A549 (cell line): ENCODE measurements around the gene PDCD4. TPM values are rescaled to one million over a fixed set of nuclear protein-coding genes. Genes with fewer than 3 reads are reported as not detected.

Experiments used
- ATAC-seq, 2 experiments: fragments of 200-7000 bp in 1 of 2; fragments of >200 bp in 1 of 2; cut with Nextera tagmentation in 1 of 2; cut with Tn5 transposase in 1 of 2; 3 replicates each; pipeline versions ENCODE4 v1.8.0 to v1.9.1; 2018 to 2020; ENCODE audit warnings: mild to moderate bottlenecking in 1 of 2, moderate library complexity in 1 of 2
- CTCF ChIA-PET: fragments of 300-600 bp; sonication (Branson Sonifier 250); formaldehyde crosslinking; extraction: SDS; loops from one replicate; lab custom pipeline; 2021; ENCODE audit warnings: antibody characterized with exemption, inconsistent platforms; lab: Yijun Ruan, JAX
- POLR2A ChIA-PET: fragments of 350-600 bp; formaldehyde crosslinking; extraction: SDS; loops from one replicate; lab custom pipeline; 2021; ENCODE audit warnings: antibody characterized with exemption, inconsistent platforms; lab: Yijun Ruan, JAX
- DNase-seq, 2 experiments: peaks; one replicate each; pipeline versions ENCODE4 v3.0.0 to v3.0.0-alpha.2; 2011 to 2016; ENCODE audit warnings: low read depth in 1 of 2, low spot score in 1 of 2
- FAIRE-seq: peaks from 2 replicates; lab custom pipeline; 2011; peaks lifted over from hg19 to GRCh38; lab: Jason Lieb, UNC
- H3K27ac ChIP-seq, 2 experiments: fragments of >200 bp; sonication (Bioruptor Twin); formaldehyde crosslinking; 3 replicates each; pipeline ENCODE4 v1.5.1; 2016 to 2017
- H3K4me1 ChIP-seq: fragments of >200 bp; sonication (Bioruptor Twin); formaldehyde crosslinking; 3 replicates; pipeline ENCODE4 v1.6.1; 2016
- H3K4me2 ChIP-seq: fragments of >200 bp; sonication (Bioruptor Twin); formaldehyde crosslinking; 3 replicates; pipeline ENCODE4 v1.6.1; 2016
- H3K4me3 ChIP-seq: fragments of >200 bp; sonication (Bioruptor Twin); formaldehyde crosslinking; 3 replicates; pipeline ENCODE4 v1.5.1; 2016
- H3K9me3 ChIP-seq: fragments of >200 bp; sonication (Bioruptor Twin); formaldehyde crosslinking; 3 replicates; pipeline ENCODE4 v1.6.1; 2016
- BHLHE40 ChIP-seq: IDR thresholded peaks from 2 replicates; pipeline ENCODE4 v1.6.1; 2012; ENCODE audit warnings: low read depth, low read length, inconsistent platforms
- CBX2 ChIP-seq: fragments of 200-600 bp; sonication (generic); IDR thresholded peaks from 2 replicates; pipeline ENCODE4 v1.6.1; 2016; ENCODE audit warnings: low read depth, mild to moderate bottlenecking, borderline replicate concordance
- CBX8 ChIP-seq: fragments of 200-600 bp; sonication (generic); IDR thresholded peaks from 2 replicates; pipeline ENCODE4 v1.6.1; 2016
- CHD2 ChIP-seq: fragments of 150-350 bp; IDR thresholded peaks from 2 replicates; pipeline ENCODE4 v1.6.1; 2014; ENCODE audit warnings: low read length; ENCODE audit not compliant: partially characterized antibody
- CHD4 ChIP-seq: fragments of 200-600 bp; sonication (generic); IDR thresholded peaks from 2 replicates; pipeline ENCODE4 v1.6.1; 2016; ENCODE audit warnings: antibody characterized with exemption, mild to moderate bottlenecking, borderline replicate concordance
- EHF ChIP-seq: fragments of 250-450 bp; sonication (Bioruptor Pico); IDR thresholded peaks from 2 replicates; pipeline ENCODE4 v1.5.0; 2020; ENCODE audit warnings: mild to moderate bottlenecking
- EHMT2 ChIP-seq: fragments of 200-600 bp; sonication (generic); IDR thresholded peaks from 2 replicates; pipeline ENCODE4 v1.6.1; 2016; ENCODE audit warnings: antibody characterized with exemption, low read depth, mild to moderate bottlenecking, moderate library complexity
- EP300 ChIP-seq, 2 experiments: fragments of >200 bp; sonication (Bioruptor Twin); formaldehyde crosslinking; IDR thresholded peaks; 2 replicates in 1 of 2; 3 replicates in 1 of 2; pipeline ENCODE4 v1.6.1; 2016 to 2017
- FOXS1 ChIP-seq: fragments of 250-450 bp; sonication (Bioruptor Pico); IDR thresholded peaks from 2 replicates; pipeline ENCODE4 v1.5.0; 2020; ENCODE audit warnings: mild to moderate bottlenecking, moderate library complexity
- HDAC2 ChIP-seq: fragments of 200-600 bp; sonication (generic); IDR thresholded peaks from 2 replicates; pipeline ENCODE4 v1.6.1; 2016
- HOXA7 ChIP-seq: fragments of 250-450 bp; sonication (Bioruptor Pico); IDR thresholded peaks from 2 replicates; pipeline ENCODE4 v1.5.0; 2020; ENCODE audit warnings: mild to moderate bottlenecking, moderate library complexity
- HOXB5 ChIP-seq: fragments of 250-450 bp; sonication (Bioruptor Pico); IDR thresholded peaks from 2 replicates; pipeline ENCODE4 v1.5.0; 2020; ENCODE audit warnings: mild to moderate bottlenecking, moderate library complexity
- JUNB ChIP-seq: fragments of >200 bp; sonication (Bioruptor Twin); formaldehyde crosslinking; IDR thresholded peaks from 2 replicates; pipeline ENCODE4 v1.6.1; 2016
- KDM1A ChIP-seq: fragments of 200-600 bp; sonication (generic); IDR thresholded peaks from 2 replicates; pipeline ENCODE4 v1.6.1; 2016; ENCODE audit warnings: low read depth, mild to moderate bottlenecking
- MAFK ChIP-seq: fragments of 450-650 bp; IDR thresholded peaks from 2 replicates; pipeline ENCODE4 v1.6.1; 2014; ENCODE audit not compliant: partially characterized antibody
- RAD21 ChIP-seq, 2 experiments: fragments of >200 bp in 1 of 2; sonication (Bioruptor Twin) in 1 of 2; formaldehyde crosslinking in 1 of 2; IDR thresholded peaks in 1 of 2; conservative IDR thresholded peaks in 1 of 2; 2 replicates in 1 of 2; 3 replicates in 1 of 2; pipeline ENCODE4 v1.6.1; 2012 to 2018; ENCODE audit warnings: inconsistent platforms in 1 of 2
- RARB ChIP-seq: fragments of 250-450 bp; sonication (Bioruptor Pico); IDR thresholded peaks from 2 replicates; pipeline ENCODE4 v1.8.0; 2021; ENCODE audit warnings: mild to moderate bottlenecking, moderate library complexity
- RFX5 ChIP-seq: fragments of 450-650 bp; IDR thresholded peaks from 2 replicates; pipeline ENCODE4 v1.7.1; 2014; ENCODE audit warnings: antibody characterized with exemption, mild to moderate bottlenecking, moderate library complexity
- RNF2 ChIP-seq: fragments of 200-600 bp; sonication (generic); IDR thresholded peaks from 2 replicates; pipeline ENCODE4 v1.6.1; 2016; ENCODE audit warnings: low read depth, mild to moderate bottlenecking, antibody characterized with exemption, moderate library complexity, borderline replicate concordance
- SMC3 ChIP-seq: fragments of >200 bp; sonication (Bioruptor Twin); formaldehyde crosslinking; IDR thresholded peaks from 3 replicates; pipeline ENCODE4 v1.6.1; 2018; ENCODE audit warnings: inconsistent platforms
- SREBF2 ChIP-seq: fragments of 450-650 bp; IDR thresholded peaks from 2 replicates; pipeline ENCODE4 v1.6.1; 2014; ENCODE audit warnings: mild to moderate bottlenecking, moderate library complexity
- TFCP2L1 ChIP-seq: fragments of 250-450 bp; sonication (Bioruptor Pico); IDR thresholded peaks from 2 replicates; pipeline ENCODE4 v1.5.0; 2021; ENCODE audit warnings: mild to moderate bottlenecking
- TP53 ChIP-seq: fragments of 250-450 bp; sonication (Bioruptor Pico); IDR thresholded peaks from 2 replicates; pipeline ENCODE4 v1.5.0; 2021; ENCODE audit warnings: mild to moderate bottlenecking, moderate library complexity
- ZSCAN20 ChIP-seq: fragments of 250-450 bp; sonication (Bioruptor Pico); IDR thresholded peaks from 2 replicates; pipeline ENCODE4 v1.8.0; 2022; ENCODE audit warnings: mild to moderate bottlenecking, moderate library complexity
- WGBS: methylation state at CpG from one replicate; pipeline ENCODE4 v1.1.6; 2017; ENCODE audit errors: missing lambda C conversion rate; 5-methylcytosine and 5-hydroxymethylcytosine counted together
- polyA plus RNA-seq, 4 experiments: library from polyadenylated mRNA; depleted of rRNA in 3 of 4; stranded (reverse); fragments of >200 nt; fragmentation: RNase III in 1 of 4; extraction: RNeasy Plus Mini Kit Qiagen cat#74134 plus additional on column Dnase treatment in 1 of 4; gene quantifications; 2 replicates in 3 of 4; 3 replicates in 1 of 4; pipeline ENCODE4 v1.2.3, GENCODE V29; 2011 to 2017
- TF ChIP-seq, protein P1 (sequence below): IDR thresholded peaks from 2 replicates; pipeline ENCODE4 v1.6.1; 2012
- TF ChIP-seq, protein P2 (sequence below): fragments of >200 bp; sonication (Bioruptor Twin); formaldehyde crosslinking; IDR thresholded peaks from 3 replicates; pipeline ENCODE4 v1.5.1; 2016
- TF ChIP-seq, protein P3 (sequence below): fragments of >200 bp; sonication (Bioruptor Twin); formaldehyde crosslinking; IDR thresholded peaks from 3 replicates; pipeline ENCODE4 v1.6.1; 2016
- TF ChIP-seq, protein P4 (sequence below): IDR thresholded peaks from 2 replicates; pipeline ENCODE4 v1.6.1; 2012; ENCODE audit warnings: low read depth, borderline replicate concordance
- TF ChIP-seq, protein P5 (sequence below): fragments of 200-600 bp; sonication (generic); IDR thresholded peaks from 2 replicates; pipeline ENCODE4 v1.6.1; 2016; ENCODE audit warnings: antibody characterized with exemption, mild to moderate bottlenecking, moderate library complexity

Gene PDCD4
- polyA plus RNA-seq, 2 of the 4 experiments (the other 2 are of a cell fraction) = 42.7 to 71.4 TPM

- Histone ChIP-seq H3K9me3 (no peaks in the 10 kb centered on the region), H3K27ac (no peak overlapping the region), H3K4me3 (no peak overlapping the region), H3K4me1 (0 out of 3 replicates have a peak, but pooled peaks cover 3% of the 10 kb centered on the region), H3K4me2 (no peak overlapping the region)
- ChIA-PET POLR2A (no interaction called here), CTCF (interaction anchor here (0.6 to 3.3 kb wide), 20 partner anchors 9 to 1236 kb away, joined by 3 to 25 read pairs (median 4); partner anchors contain the start of genes BBIP1 and SHOC2)
- WGBS = 94% methylated on average over 3 of the region's 3 CpGs
- FAIRE-seq (no peak), ATAC-seq (no peak), DNase-seq (no peak)
- TF ChIP-seq RFX5 = no peak
- no peak for TF ChIP-seq EP300 (IDR thresholded peaks at IDR 0.05)
- no peak for TF ChIP-seq EHF (CRISPR knock-in tag)
- no peak for TF ChIP-seq CBX2
- TF ChIP-seq HOXB5 = no peak
- no peak for TF ChIP-seq KDM1A
- TF ChIP-seq SREBF2 = no peak
- TF ChIP-seq, protein P1, sequence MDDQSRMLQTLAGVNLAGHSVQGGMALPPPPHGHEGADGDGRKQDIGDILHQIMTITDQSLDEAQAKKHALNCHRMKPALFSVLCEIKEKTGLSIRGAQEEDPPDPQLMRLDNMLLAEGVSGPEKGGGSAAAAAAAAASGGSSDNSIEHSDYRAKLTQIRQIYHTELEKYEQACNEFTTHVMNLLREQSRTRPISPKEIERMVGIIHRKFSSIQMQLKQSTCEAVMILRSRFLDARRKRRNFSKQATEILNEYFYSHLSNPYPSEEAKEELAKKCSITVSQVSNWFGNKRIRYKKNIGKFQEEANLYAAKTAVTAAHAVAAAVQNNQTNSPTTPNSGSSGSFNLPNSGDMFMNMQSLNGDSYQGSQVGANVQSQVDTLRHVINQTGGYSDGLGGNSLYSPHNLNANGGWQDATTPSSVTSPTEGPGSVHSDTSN = no peak
- no peak for TF ChIP-seq CHD2
- no peak for TF ChIP-seq RAD21 (conservative IDR thresholded peaks at IDR 0.05 in 1 of 2, IDR thresholded peaks at IDR 0.05 in 1 of 2)
- TF ChIP-seq EHMT2 = no peak
Measured at GRCh38 chr10:110892602-110893288, 21.0 kb downstream of the PDCD4 start.

GRCh38 chr10:110893559-110894179 lies 21.9 kb downstream of the PDCD4 start:
- H3K4me3 ChIP-seq = no peak overlapping the region
- H3K27ac ChIP-seq = no peak overlapping the region
- H3K4me1 ChIP-seq = peaks cover 7% of the 10 kb centered on the region; the same call in 1 of the 3 replicates
- H3K9me3 ChIP-seq = no peaks in the 10 kb centered on the region
- DNase-seq (peak; percentile 48 to 53), FAIRE-seq (no peak), ATAC-seq (peak; percentile 89 to 92)
- ChIA-PET POLR2A (interaction anchor here (0.7 to 1.7 kb wide), 3 partner anchors 22 to 147 kb away, joined by 3 to 5 read pairs (median 4); partner anchors contain the start of gene PDCD4), CTCF (interaction anchor here (0.6 to 3.3 kb wide), 30 partner anchors 9 to 1235 kb away, joined by 3 to 25 read pairs (median 4); partner anchors contain the start of genes BBIP1 and SHOC2)
- no peak overlapping the region for H3K4me2 ChIP-seq
- 18% methylated on average over 4 of the region's 4 CpGs for WGBS
- TF ChIP-seq HDAC2 = no peak
- TF ChIP-seq, protein P2, sequence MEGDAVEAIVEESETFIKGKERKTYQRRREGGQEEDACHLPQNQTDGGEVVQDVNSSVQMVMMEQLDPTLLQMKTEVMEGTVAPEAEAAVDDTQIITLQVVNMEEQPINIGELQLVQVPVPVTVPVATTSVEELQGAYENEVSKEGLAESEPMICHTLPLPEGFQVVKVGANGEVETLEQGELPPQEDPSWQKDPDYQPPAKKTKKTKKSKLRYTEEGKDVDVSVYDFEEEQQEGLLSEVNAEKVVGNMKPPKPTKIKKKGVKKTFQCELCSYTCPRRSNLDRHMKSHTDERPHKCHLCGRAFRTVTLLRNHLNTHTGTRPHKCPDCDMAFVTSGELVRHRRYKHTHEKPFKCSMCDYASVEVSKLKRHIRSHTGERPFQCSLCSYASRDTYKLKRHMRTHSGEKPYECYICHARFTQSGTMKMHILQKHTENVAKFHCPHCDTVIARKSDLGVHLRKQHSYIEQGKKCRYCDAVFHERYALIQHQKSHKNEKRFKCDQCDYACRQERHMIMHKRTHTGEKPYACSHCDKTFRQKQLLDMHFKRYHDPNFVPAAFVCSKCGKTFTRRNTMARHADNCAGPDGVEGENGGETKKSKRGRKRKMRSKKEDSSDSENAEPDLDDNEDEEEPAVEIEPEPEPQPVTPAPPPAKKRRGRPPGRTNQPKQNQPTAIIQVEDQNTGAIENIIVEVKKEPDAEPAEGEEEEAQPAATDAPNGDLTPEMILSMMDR = peak; percentile 82
- no peak for TF ChIP-seq TFCP2L1 (CRISPR knock-in tag)
- no peak for TF ChIP-seq CBX8
- no peak for TF ChIP-seq CBX2
- TF ChIP-seq, protein P3, sequence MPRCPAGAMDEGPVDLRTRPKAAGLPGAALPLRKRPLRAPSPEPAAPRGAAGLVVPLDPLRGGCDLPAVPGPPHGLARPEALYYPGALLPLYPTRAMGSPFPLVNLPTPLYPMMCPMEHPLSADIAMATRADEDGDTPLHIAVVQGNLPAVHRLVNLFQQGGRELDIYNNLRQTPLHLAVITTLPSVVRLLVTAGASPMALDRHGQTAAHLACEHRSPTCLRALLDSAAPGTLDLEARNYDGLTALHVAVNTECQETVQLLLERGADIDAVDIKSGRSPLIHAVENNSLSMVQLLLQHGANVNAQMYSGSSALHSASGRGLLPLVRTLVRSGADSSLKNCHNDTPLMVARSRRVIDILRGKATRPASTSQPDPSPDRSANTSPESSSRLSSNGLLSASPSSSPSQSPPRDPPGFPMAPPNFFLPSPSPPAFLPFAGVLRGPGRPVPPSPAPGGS = no peak
- TF ChIP-seq, protein P4, sequence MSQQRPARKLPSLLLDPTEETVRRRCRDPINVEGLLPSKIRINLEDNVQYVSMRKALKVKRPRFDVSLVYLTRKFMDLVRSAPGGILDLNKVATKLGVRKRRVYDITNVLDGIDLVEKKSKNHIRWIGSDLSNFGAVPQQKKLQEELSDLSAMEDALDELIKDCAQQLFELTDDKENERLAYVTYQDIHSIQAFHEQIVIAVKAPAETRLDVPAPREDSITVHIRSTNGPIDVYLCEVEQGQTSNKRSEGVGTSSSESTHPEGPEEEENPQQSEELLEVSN = no peak
- no peak for TF ChIP-seq HOXA7 (CRISPR knock-in tag)
- TF ChIP-seq RNF2 = no peak
- TF ChIP-seq RARB (CRISPR knock-in tag) = no peak
- TF ChIP-seq FOXS1 (CRISPR knock-in tag) = no peak
- TF ChIP-seq ZSCAN20 = no peak
- TF ChIP-seq, protein P5, sequence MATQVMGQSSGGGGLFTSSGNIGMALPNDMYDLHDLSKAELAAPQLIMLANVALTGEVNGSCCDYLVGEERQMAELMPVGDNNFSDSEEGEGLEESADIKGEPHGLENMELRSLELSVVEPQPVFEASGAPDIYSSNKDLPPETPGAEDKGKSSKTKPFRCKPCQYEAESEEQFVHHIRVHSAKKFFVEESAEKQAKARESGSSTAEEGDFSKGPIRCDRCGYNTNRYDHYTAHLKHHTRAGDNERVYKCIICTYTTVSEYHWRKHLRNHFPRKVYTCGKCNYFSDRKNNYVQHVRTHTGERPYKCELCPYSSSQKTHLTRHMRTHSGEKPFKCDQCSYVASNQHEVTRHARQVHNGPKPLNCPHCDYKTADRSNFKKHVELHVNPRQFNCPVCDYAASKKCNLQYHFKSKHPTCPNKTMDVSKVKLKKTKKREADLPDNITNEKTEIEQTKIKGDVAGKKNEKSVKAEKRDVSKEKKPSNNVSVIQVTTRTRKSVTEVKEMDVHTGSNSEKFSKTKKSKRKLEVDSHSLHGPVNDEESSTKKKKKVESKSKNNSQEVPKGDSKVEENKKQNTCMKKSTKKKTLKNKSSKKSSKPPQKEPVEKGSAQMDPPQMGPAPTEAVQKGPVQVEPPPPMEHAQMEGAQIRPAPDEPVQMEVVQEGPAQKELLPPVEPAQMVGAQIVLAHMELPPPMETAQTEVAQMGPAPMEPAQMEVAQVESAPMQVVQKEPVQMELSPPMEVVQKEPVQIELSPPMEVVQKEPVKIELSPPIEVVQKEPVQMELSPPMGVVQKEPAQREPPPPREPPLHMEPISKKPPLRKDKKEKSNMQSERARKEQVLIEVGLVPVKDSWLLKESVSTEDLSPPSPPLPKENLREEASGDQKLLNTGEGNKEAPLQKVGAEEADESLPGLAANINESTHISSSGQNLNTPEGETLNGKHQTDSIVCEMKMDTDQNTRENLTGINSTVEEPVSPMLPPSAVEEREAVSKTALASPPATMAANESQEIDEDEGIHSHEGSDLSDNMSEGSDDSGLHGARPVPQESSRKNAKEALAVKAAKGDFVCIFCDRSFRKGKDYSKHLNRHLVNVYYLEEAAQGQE = no peak
- TF ChIP-seq SMC3 = peak; percentile 86
- TF ChIP-seq MAFK = no peak
- no peak for TF ChIP-seq RFX5
- no peak for TF ChIP-seq CHD4
- no peak for TF ChIP-seq BHLHE40
- no peak for TF ChIP-seq TP53 (CRISPR knock-in tag)
- TF ChIP-seq JUNB = no peak
- TF ChIP-seq RAD21 (conservative IDR thresholded peaks at IDR 0.05 in 1 of 2, IDR thresholded peaks at IDR 0.05 in 1 of 2) = peak; percentile 65 to 73
